Measurements from ENCODE around the gene NT5C2.
A peak's percentile ranks its signal among the peaks of the same experiment; 100 is the strongest.
"Not testable (repeated sequence)": the region's sequence is repeated elsewhere in the genome, so short reads cannot be mapped to it uniquely, and the experiment has no call there.

The NT5C2 gene

DNA sequence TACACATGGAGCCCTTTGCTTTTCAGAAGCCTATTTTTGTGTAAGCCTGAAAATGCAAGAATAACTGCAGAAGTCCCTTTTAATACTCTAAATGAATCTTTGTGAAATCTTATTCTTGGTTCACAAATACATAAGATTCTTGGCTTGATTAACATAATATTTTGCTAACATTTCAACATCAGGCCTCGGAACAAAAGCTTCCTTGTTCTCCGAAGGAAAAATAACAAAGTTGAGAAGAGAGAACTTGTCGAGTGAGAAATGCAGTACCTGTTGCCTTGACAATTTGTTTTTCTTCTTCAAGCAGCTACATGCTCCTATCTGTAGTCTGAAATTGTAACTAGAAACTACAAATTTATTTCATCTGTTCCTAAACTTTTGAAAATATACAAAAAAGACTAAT, 8.5 kb downstream of the NT5C2 start:
- no peak for DNase-seq (ENCODE audit: low read depth)
- no peak for TF ChIP-seq CTCF (IDR thresholded peaks at IDR 0.05; ENCODE audit: low read depth, low read length)
- no peak for TF ChIP-seq MAX (IDR thresholded peaks at IDR 0.05; ENCODE audit: low read depth, low read length)
- no peak for TF ChIP-seq POLR2A (IDR thresholded peaks at IDR 0.05; ENCODE audit: extremely low read depth, insufficient read length)
- TF ChIP-seq MYC (IDR thresholded peaks at IDR 0.05; ENCODE audit: low read depth, low read length): no peak
- H3K4me3 ChIP-seq (ENCODE audit: low read depth, low read length): no peak overlapping the region

DNA sequence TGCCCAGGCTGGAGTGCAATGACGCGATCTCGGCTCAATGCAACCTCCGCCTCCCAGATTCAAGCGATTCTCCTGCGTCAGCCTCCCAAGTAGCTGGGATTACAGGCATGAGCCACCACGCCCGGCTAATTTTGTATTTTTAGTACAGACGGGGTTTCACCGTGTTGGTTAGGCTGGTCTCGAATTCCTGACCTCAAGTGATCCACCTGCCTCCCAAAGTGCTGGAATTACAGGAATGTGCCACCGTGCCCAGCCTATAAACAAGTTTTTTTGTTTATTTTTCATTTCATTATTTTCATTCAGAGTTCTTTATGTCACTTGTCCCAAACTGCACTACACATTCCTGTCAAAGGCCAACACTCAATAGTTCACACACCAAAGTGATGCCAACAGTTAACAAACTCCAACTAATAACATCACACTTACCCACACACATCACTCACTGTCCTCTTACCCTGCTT, 9.1 kb downstream of the NT5C2 start:
- DNase-seq (ENCODE audit: low read depth): not testable (repeated sequence)

GRCh38 chr10:103181244-103181643, 11.8 kb downstream of the NT5C2 start:
- peak; percentile 53; the same call in 1 of the 2 replicates for TF ChIP-seq MAX (IDR thresholded peaks at IDR 0.05; ENCODE audit: low read depth, low read length)
- TF ChIP-seq CTCF (IDR thresholded peaks at IDR 0.05; ENCODE audit: low read depth, low read length): no peak
- DNase-seq (ENCODE audit: low read depth): peak; percentile 91
- H3K4me3 ChIP-seq (ENCODE audit: low read depth, low read length): no peak overlapping the region

More for the DNA sequence above, 9.1 kb downstream of the NT5C2 start:
- not testable (repeated sequence) for H3K4me3 ChIP-seq (ENCODE audit: low read depth, low read length)

DNA sequence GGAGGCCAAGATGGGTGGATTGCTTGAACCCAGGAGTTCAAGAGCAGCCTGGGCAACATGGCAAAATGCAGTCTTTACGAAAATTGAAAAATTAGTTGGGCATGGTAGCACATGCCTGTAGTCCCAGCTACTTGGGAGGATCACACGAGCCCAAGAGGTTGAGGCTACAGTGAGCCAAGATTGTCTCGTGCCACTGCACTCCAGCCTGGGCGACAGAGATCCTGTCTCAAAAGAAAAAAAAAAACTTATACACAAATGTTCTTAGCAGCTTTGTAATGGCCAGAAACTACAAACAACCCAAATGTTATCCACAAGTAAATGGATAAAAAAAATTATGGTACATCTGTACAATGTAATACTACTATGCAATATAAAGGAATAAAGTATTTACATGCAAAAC, 12.6 kb downstream of the NT5C2 start:
- no peak overlapping the region for H3K4me3 ChIP-seq (ENCODE audit: low read depth, low read length)
- DNase-seq (ENCODE audit: low read depth): no peak
- TF ChIP-seq POLR2A (IDR thresholded peaks at IDR 0.05; ENCODE audit: extremely low read depth, insufficient read length): no peak
- TF ChIP-seq MAX (IDR thresholded peaks at IDR 0.05; ENCODE audit: low read depth, low read length): no peak
- no peak for TF ChIP-seq MYC (IDR thresholded peaks at IDR 0.05; ENCODE audit: low read depth, low read length)
- TF ChIP-seq CTCF (IDR thresholded peaks at IDR 0.05; ENCODE audit: low read depth, low read length): no peak

GRCh38 chr10:103177123-103177522, 15.9 kb downstream of the NT5C2 start:
- TF ChIP-seq MYC (IDR thresholded peaks at IDR 0.05; ENCODE audit: low read depth, low read length): no peak
- no peak for TF ChIP-seq POLR2A (IDR thresholded peaks at IDR 0.05; ENCODE audit: extremely low read depth, insufficient read length)
- no peak for TF ChIP-seq MAX (IDR thresholded peaks at IDR 0.05; ENCODE audit: low read depth, low read length)
- TF ChIP-seq CTCF (IDR thresholded peaks at IDR 0.05; ENCODE audit: low read depth, low read length): no peak
- no peak overlapping the region for H3K4me3 ChIP-seq (ENCODE audit: low read depth, low read length)
- DNase-seq (ENCODE audit: low read depth): no peak

GRCh38 chr10:103175580-103176285, 17.3 kb downstream of the NT5C2 start:
- H3K4me3 ChIP-seq (ENCODE audit: low read depth, low read length): no peak overlapping the region
- TF ChIP-seq MYC (IDR thresholded peaks at IDR 0.05; ENCODE audit: low read depth, low read length) (no peak), MAX (IDR thresholded peaks at IDR 0.05; ENCODE audit: low read depth, low read length) (no peak), CTCF (IDR thresholded peaks at IDR 0.05; ENCODE audit: low read depth, low read length) (no peak), POLR2A (IDR thresholded peaks at IDR 0.05; ENCODE audit: extremely low read depth, insufficient read length) (no peak)
- DNase-seq (ENCODE audit: low read depth): no peak

GRCh38 chr10:103174324-103174723, 18.7 kb downstream of the NT5C2 start:
- not testable (repeated sequence) for DNase-seq (ENCODE audit: low read depth); H3K4me3 ChIP-seq (ENCODE audit: low read depth, low read length)

All from NB4 (cell line).